ENCODE results near the gene SLC39A1. TPM values are rescaled to one million over a fixed set of nuclear protein-coding genes. Genes with fewer than 3 reads are reported as not detected.

SLC39A1 gene
- total RNA-seq, 2 experiments from 2014 or later, result 35.7 to 36.5 TPM

DNA sequence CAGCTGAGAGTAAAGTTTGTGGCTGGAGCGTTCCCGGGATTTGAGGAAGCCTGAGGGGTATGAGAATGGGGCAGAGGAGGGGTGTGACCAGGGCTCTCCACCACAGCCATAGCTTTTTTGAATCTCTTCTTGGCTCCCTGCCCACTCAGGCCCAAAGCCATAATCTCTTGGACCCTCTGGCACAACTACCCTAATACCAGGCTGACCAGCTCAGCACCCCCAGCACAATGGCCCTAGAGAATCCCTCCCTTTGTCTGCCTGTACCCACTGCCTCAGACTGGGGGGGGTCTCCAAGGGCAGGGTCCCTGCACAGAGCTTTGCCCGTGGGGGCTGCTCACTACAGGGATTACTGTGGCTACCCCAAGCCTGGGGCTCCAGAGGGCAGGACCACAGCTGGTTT, 24.3 kb downstream of the SLC39A1 start:
- no peaks in the 10 kb centered on the region for H3K9me3 Mint-ChIP-seq (ENCODE audit: insufficient read depth)
- ChIA-PET CTCF (interaction anchor here (1.3 to 2.0 kb wide), 2 partner anchors 10 to 28 kb away, joined by 4 read pairs; partner anchors contain the start of gene CREB3L4), POLR2A (interaction anchor here (1.4 to 2.1 kb wide), 2 partner anchors 9 to 15 kb away, joined by 7 to 11 read pairs; partner anchors contain the start of gene GATAD2B)
- no peaks in the 10 kb centered on the region for H3K27me3 Mint-ChIP-seq (ENCODE audit: low read depth)
- H3K36me3 Mint-ChIP-seq (ENCODE audit: low read depth), result peaks cover 87% of the 10 kb centered on the region
- no peak overlapping the region for H3K27ac Mint-ChIP-seq
- no peak overlapping the region for H3K4me3 Mint-ChIP-seq
- peaks cover 9% of the 10 kb centered on the region for H3K4me1 Mint-ChIP-seq (ENCODE audit: low read depth)
- DNase-seq (no peak), ATAC-seq (no peak)

GRCh38 chr1:153937331-153937730, 26.0 kb downstream of the SLC39A1 start:
- H3K36me3 Mint-ChIP-seq (ENCODE audit: low read depth), result peaks cover 86% of the 10 kb centered on the region
- no peak for ATAC-seq
- POLR2A ChIA-PET, result interaction anchor here (1.2 kb wide), 1 partner anchor 8 kb away, joined by 3 read pairs; no protein-coding TSS in a partner anchor

DNA sequence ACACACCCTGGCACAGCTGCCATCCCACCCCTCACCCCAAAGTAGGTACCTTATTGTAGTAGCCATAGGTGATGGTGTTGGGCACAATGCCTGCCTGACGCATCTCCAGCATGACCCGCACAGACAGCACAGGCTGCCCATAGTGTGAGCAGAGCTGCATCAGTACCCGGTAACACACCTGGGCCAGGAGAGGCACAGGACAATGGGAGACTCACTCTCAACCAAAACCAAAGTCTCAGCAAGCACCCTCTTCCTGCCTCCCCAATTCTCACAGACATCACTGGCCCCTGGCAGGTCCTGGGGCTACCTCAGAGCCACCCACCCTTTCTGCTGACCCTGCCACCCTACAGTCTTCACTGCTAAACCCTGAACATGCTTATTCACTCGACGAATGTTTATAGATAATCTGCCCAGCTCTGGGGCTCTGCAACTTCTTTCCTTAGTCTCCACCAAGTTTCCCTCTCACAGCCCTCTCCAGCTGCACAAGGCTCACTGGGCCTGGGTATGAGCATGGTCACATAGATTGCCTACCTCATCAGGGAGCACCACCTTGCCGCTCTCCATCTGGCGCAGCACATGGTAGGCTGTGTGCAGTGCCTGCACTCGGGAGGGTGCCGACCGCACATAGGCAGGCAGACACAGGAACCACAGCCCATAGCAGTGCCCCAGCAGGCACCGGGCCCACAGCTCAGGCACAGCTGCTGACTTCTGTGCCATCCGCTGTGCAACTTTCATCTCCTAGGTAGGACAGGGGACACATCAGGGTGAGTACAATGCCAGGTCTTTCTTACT, 27.1 kb downstream of the SLC39A1 start:
- H3K4me3 Mint-ChIP-seq, result no peak overlapping the region
- no peaks in the 10 kb centered on the region for H3K4me1 Mint-ChIP-seq (ENCODE audit: low read depth)
- ChIA-PET POLR2A (interaction anchor here (1.2 kb wide), 1 partner anchor 9 kb away, joined by 3 read pairs; no protein-coding TSS in a partner anchor), CTCF (no interaction called here)
- H3K27me3 Mint-ChIP-seq (ENCODE audit: low read depth), result no peaks in the 10 kb centered on the region
- peaks cover 82% of the 10 kb centered on the region for H3K36me3 Mint-ChIP-seq (ENCODE audit: low read depth)
- H3K27ac Mint-ChIP-seq, result no peak overlapping the region
- DNase-seq (no peak), ATAC-seq (no peak)
- no peaks in the 10 kb centered on the region for H3K9me3 Mint-ChIP-seq (ENCODE audit: insufficient read depth)

More at GRCh38 chr1:153937331-153937730, 26.0 kb downstream of the SLC39A1 start:
- Mint-ChIP-seq H3K27ac (no peak overlapping the region), H3K4me3 (no peak overlapping the region), H3K4me1 (ENCODE audit: low read depth) (no peaks in the 10 kb centered on the region), H3K27me3 (ENCODE audit: low read depth) (no peaks in the 10 kb centered on the region), H3K9me3 (ENCODE audit: insufficient read depth) (no peaks in the 10 kb centered on the region)
- DNase-seq, result no peak
- CTCF ChIA-PET, result no interaction called here

GRCh38 chr1:153934746-153935145, 28.6 kb downstream of the SLC39A1 start:
- DNase-seq (no peak), ATAC-seq (no peak)
- Mint-ChIP-seq H3K27ac (no peak overlapping the region), H3K9me3 (ENCODE audit: insufficient read depth) (no peaks in the 10 kb centered on the region), H3K27me3 (ENCODE audit: low read depth) (no peaks in the 10 kb centered on the region), H3K36me3 (ENCODE audit: low read depth) (peaks cover 80% of the 10 kb centered on the region), H3K4me3 (no peak overlapping the region), H3K4me1 (ENCODE audit: low read depth) (no peaks in the 10 kb centered on the region)
- CTCF ChIA-PET, result no interaction called here
- POLR2A ChIA-PET, result interaction anchor here (0.6 to 1.5 kb wide), 2 partner anchors 12 kb away, joined by 3 to 5 read pairs; partner anchors contain the start of genes DENND4B and GATAD2B

- ChIA-PET CTCF (no interaction called here), POLR2A (interaction anchor here (0.6 to 1.5 kb wide), 3 partner anchors 11 to 101 kb away, joined by 3 to 5 read pairs (median 3); partner anchors contain the start of genes DENND4B and GATAD2B)
- peaks cover 4% of the 10 kb centered on the region for H3K4me1 Mint-ChIP-seq (ENCODE audit: low read depth)
- no peak overlapping the region for H3K4me3 Mint-ChIP-seq
- no peak overlapping the region for H3K27ac Mint-ChIP-seq
- H3K27me3 Mint-ChIP-seq (ENCODE audit: low read depth), result no peaks in the 10 kb centered on the region
- H3K36me3 Mint-ChIP-seq (ENCODE audit: low read depth), result peaks cover 77% of the 10 kb centered on the region
- ATAC-seq, result no peak
- no peak for DNase-seq
- no peaks in the 10 kb centered on the region for H3K9me3 Mint-ChIP-seq (ENCODE audit: insufficient read depth)
These were observed 29.4 kb downstream of the SLC39A1 start for GRCh38 chr1:153933955-153934354.

DNA sequence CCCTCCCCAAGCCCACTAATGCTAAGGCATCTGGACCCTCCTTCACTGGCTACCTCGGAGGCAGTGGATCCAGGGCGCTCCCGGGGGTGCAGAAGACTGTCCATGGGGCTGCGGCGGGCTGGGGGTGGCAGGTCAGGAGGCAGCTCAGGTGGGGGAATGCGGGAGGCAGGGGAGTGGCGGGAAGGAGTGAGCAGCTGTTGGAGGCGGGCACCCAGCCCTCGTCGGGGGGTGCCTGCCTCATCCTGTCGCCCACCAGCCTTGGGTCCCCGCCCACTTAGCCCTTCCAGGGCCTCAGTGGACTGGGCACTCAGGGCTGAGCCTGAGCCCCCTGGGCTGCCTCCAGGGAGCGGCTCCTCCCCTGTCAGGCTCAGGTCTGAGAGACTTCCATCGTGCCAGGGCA, 29.9 kb downstream of the SLC39A1 start:
- POLR2A ChIA-PET, result interaction anchor here (0.6 to 1.5 kb wide), 2 partner anchors 10 to 382 kb away, joined by 3 to 5 read pairs; partner anchors contain the start of gene GATAD2B
- Mint-ChIP-seq H3K27me3 (ENCODE audit: low read depth) (no peaks in the 10 kb centered on the region), H3K9me3 (ENCODE audit: insufficient read depth) (no peaks in the 10 kb centered on the region), H3K27ac (no peak overlapping the region), H3K4me1 (ENCODE audit: low read depth) (peaks cover 9% of the 10 kb centered on the region), H3K36me3 (ENCODE audit: low read depth) (peaks cover 75% of the 10 kb centered on the region), H3K4me3 (no peak overlapping the region)
- ATAC-seq (no peak), DNase-seq (no peak)
- CTCF ChIA-PET, result no interaction called here

GRCh38 chr1:153932156-153933131, 30.9 kb downstream of the SLC39A1 start:
- ChIA-PET CTCF (no interaction called here), POLR2A (interaction anchor here (0.5 to 1.0 kb wide), 4 partner anchors 13 to 258 kb away, joined by 3 to 4 read pairs (median 3); partner anchors contain the start of gene DENND4B)
- Mint-ChIP-seq H3K4me3 (no peak overlapping the region), H3K36me3 (ENCODE audit: low read depth) (peaks cover 68% of the 10 kb centered on the region), H3K9me3 (ENCODE audit: insufficient read depth) (no peaks in the 10 kb centered on the region), H3K27me3 (ENCODE audit: low read depth) (no peaks in the 10 kb centered on the region), H3K27ac (no peak overlapping the region), H3K4me1 (ENCODE audit: low read depth) (peaks cover 14% of the 10 kb centered on the region)
- ATAC-seq, result no peak
- DNase-seq, result no peak

DNA sequence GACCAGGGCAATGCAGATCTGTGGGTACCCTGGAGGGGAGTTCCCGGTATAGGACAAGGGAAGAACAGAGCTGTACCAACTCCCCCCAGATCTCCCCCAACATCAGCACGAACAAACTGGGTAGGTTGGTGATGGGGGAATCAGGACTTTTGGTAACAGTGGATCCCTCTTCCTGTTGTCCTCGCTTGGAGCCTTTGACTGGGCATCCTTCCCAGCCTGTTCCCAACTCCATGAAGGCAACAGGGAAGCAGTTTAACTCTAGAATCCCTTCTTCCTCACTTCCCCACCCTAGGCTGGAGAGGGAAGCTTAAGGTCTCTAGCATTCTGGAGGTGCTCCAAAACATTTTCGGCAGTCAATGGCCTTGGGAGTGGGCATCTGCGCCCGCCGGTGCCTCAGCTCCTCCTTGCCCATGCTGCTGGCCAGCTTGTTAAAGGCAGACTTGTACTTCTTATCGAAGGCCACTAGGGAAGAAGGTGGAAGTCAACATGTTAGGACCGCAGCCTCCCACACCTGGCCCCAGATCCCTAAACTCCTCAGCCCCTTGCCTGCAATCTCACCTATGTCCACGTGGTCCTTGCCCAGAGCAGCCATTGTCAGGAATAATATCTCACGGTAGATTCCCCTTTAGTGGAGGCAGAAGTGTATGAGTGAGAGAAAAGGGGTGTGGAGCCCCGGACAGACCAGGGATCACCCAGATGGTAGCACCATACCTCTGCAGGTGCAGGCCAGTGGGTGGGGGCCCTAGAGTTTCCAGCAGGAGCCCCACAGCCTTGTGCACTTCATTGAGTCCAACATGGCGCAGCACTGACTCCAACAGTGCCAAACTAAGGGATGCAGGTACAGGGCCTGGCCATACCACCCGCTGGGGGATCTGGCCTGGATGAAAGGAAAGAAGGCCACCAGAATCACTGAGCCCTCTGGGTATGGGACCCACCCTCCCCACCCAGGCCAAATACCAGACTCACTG, 33.1 kb downstream of the SLC39A1 start:
- no peaks in the 10 kb centered on the region for H3K9me3 Mint-ChIP-seq (ENCODE audit: insufficient read depth)
- POLR2A ChIA-PET, result interaction anchor here (0.7 to 1.7 kb wide), 4 partner anchors 9 to 134 kb away, joined by 3 to 7 read pairs (median 5); partner anchors contain the start of gene CREB3L4
- no peaks in the 10 kb centered on the region for H3K27me3 Mint-ChIP-seq (ENCODE audit: low read depth)
- H3K27ac Mint-ChIP-seq, result no peak overlapping the region
- peaks cover 47% of the 10 kb centered on the region for H3K36me3 Mint-ChIP-seq (ENCODE audit: low read depth)
- H3K4me3 Mint-ChIP-seq, result no peak overlapping the region
- CTCF ChIA-PET, result interaction anchor here (1.2 to 1.9 kb wide), 2 partner anchors 9 to 15 kb away, joined by 4 read pairs; no protein-coding TSS in a partner anchor
- ATAC-seq (no peak), DNase-seq (no peak)
- H3K4me1 Mint-ChIP-seq (ENCODE audit: low read depth), result peaks cover 14% of the 10 kb centered on the region

DNA sequence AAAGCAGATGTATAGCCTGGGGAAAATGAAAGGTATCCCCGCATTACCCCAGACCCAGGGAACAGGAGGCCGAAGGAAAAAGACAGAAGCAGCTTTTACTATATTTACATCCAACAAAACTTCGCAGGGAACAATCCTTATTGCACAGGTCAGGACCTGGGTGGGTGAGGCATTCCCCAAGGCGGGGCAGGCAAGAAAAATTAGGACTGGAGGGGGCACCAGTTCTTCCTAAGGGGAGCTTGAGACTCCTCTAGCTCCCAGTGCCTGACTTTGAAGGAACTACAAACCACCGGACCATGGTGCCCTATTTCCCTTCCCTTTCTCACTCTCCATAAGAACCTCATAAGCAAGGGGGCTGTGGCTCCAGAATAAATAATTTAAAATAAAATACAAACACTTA, 33.9 kb downstream of the SLC39A1 start:
- POLR2A ChIA-PET, result interaction anchor here (0.8 to 1.7 kb wide), 3 partner anchors 10 to 38 kb away, joined by 3 to 7 read pairs (median 7); partner anchors contain the start of gene CREB3L4
- no peak overlapping the region for H3K4me3 Mint-ChIP-seq
- no peaks in the 10 kb centered on the region for H3K9me3 Mint-ChIP-seq (ENCODE audit: insufficient read depth)
- ATAC-seq (no peak), DNase-seq (no peak)
- H3K36me3 Mint-ChIP-seq (ENCODE audit: low read depth), result peaks cover 39% of the 10 kb centered on the region
- CTCF ChIA-PET, result interaction anchor here (1.2 to 1.9 kb wide), 2 partner anchors 10 to 15 kb away, joined by 4 read pairs; no protein-coding TSS in a partner anchor
- peak overlapping the region; percentile 39 for H3K27ac Mint-ChIP-seq
- no peaks in the 10 kb centered on the region for H3K27me3 Mint-ChIP-seq (ENCODE audit: low read depth)
- H3K4me1 Mint-ChIP-seq (ENCODE audit: low read depth), result peaks cover 14% of the 10 kb centered on the region

- peaks cover 33% of the 10 kb centered on the region for H3K36me3 Mint-ChIP-seq (ENCODE audit: low read depth)
- H3K27me3 Mint-ChIP-seq (ENCODE audit: low read depth), result no peaks in the 10 kb centered on the region
- no peak for DNase-seq
- H3K9me3 Mint-ChIP-seq (ENCODE audit: insufficient read depth), result no peaks in the 10 kb centered on the region
- peaks cover 14% of the 10 kb centered on the region for H3K4me1 Mint-ChIP-seq (ENCODE audit: low read depth)
- ChIA-PET POLR2A (interaction anchor here (0.8 to 1.7 kb wide), 4 partner anchors 10 to 16 kb away, joined by 4 to 7 read pairs (median 6); no protein-coding TSS in a partner anchor), CTCF (interaction anchor here (1.2 to 1.9 kb wide), 3 partner anchors 11 to 17 kb away, joined by 4 to 6 read pairs (median 4); partner anchors contain the start of gene DENND4B)
- peak overlapping the region; percentile 39 for H3K27ac Mint-ChIP-seq
- no peak overlapping the region for H3K4me3 Mint-ChIP-seq
- ATAC-seq, result no peak
These were observed 34.5 kb downstream of the SLC39A1 start for GRCh38 chr1:153928791-153929341.

Data from activated CD8-positive, alpha-beta T cell treated with anti-CD3 and anti-CD28 coated beads, Interleukin-2, amount 10 ng/mL, durations not matched to agents 7 days and 5 days (primary cell).